ENCODE measurements around the gene TNFRSF11A.

The TNFRSF11A gene

GRCh38 chr18:62347089-62347506 is 22.0 kb downstream of the TNFRSF11A start:
- Histone ChIP-seq H3K4me3 (ENCODE audit: severe bottlenecking) (no peak overlapping the region), H3K27ac (ENCODE audit: poor library complexity, severe bottlenecking) (no peak overlapping the region), H3K36me3 (ENCODE audit: low read depth) (no peaks in the 10 kb centered on the region), H3K9me3 (ENCODE audit: severe bottlenecking) (no peaks in the 10 kb centered on the region), H3K4me1 (ENCODE audit: insufficient read depth, poor library complexity, severe bottlenecking) (no peaks in the 10 kb centered on the region), H3K27me3 (ENCODE audit: insufficient read depth, poor library complexity, severe bottlenecking) (no peaks in the 10 kb centered on the region)
- no peak for DNase-seq (ENCODE audit: low spot score)
- ATAC-seq (ENCODE audit: low read depth) = no peak
- TF ChIP-seq, protein P1, sequence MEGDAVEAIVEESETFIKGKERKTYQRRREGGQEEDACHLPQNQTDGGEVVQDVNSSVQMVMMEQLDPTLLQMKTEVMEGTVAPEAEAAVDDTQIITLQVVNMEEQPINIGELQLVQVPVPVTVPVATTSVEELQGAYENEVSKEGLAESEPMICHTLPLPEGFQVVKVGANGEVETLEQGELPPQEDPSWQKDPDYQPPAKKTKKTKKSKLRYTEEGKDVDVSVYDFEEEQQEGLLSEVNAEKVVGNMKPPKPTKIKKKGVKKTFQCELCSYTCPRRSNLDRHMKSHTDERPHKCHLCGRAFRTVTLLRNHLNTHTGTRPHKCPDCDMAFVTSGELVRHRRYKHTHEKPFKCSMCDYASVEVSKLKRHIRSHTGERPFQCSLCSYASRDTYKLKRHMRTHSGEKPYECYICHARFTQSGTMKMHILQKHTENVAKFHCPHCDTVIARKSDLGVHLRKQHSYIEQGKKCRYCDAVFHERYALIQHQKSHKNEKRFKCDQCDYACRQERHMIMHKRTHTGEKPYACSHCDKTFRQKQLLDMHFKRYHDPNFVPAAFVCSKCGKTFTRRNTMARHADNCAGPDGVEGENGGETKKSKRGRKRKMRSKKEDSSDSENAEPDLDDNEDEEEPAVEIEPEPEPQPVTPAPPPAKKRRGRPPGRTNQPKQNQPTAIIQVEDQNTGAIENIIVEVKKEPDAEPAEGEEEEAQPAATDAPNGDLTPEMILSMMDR (IDR thresholded peaks at IDR 0.05; ENCODE audit: poor library complexity, severe bottlenecking) = no peak

- Histone ChIP-seq H3K4me3 (ENCODE audit: severe bottlenecking) (no peak overlapping the region), H3K36me3 (ENCODE audit: low read depth) (no peaks in the 10 kb centered on the region), H3K4me1 (ENCODE audit: insufficient read depth, poor library complexity, severe bottlenecking) (no peaks in the 10 kb centered on the region), H3K9me3 (ENCODE audit: severe bottlenecking) (no peaks in the 10 kb centered on the region), H3K27ac (ENCODE audit: poor library complexity, severe bottlenecking) (no peak overlapping the region), H3K27me3 (ENCODE audit: insufficient read depth, poor library complexity, severe bottlenecking) (no peaks in the 10 kb centered on the region)
- ATAC-seq (ENCODE audit: low read depth) (no peak), DNase-seq (ENCODE audit: low spot score) (no peak)
- TF ChIP-seq, protein P1 (IDR thresholded peaks at IDR 0.05; ENCODE audit: poor library complexity, severe bottlenecking) = no peak
These were observed 23.4 kb downstream of the TNFRSF11A start for GRCh38 chr18:62348474-62348873.

DNA sequence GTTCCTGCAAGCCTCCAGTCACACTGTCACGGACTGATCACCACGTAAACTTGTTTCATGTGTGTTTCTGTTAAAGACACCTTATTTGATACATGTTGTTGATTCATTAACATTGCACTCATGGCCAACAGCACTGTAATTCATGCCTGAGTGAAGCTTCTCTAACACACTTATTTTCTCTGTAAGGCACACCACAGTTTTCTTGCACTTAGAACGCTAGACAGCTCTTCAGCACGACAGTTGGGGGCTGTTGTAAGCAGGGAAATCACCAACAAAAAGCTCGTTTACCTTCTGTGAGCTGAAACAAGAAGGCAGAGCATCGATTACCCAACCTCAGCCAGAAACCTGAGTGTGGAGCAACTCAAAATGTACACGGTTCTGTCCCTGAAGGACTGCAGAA is 28.1 kb downstream of the TNFRSF11A start:
- TF ChIP-seq, protein P1 (IDR thresholded peaks at IDR 0.05; ENCODE audit: poor library complexity, severe bottlenecking) = no peak
- ATAC-seq (ENCODE audit: low read depth) (no peak), DNase-seq (ENCODE audit: low spot score) (no peak)
- no peaks in the 10 kb centered on the region for H3K9me3 ChIP-seq (ENCODE audit: severe bottlenecking)
- no peak overlapping the region for H3K4me3 ChIP-seq (ENCODE audit: severe bottlenecking)
- no peaks in the 10 kb centered on the region for H3K27me3 ChIP-seq (ENCODE audit: insufficient read depth, poor library complexity, severe bottlenecking)
- H3K27ac ChIP-seq (ENCODE audit: poor library complexity, severe bottlenecking) = no peak overlapping the region
- no peaks in the 10 kb centered on the region for H3K4me1 ChIP-seq (ENCODE audit: insufficient read depth, poor library complexity, severe bottlenecking)
- H3K36me3 ChIP-seq (ENCODE audit: low read depth) = no peaks in the 10 kb centered on the region

- TF ChIP-seq, protein P1 (IDR thresholded peaks at IDR 0.05; ENCODE audit: poor library complexity, severe bottlenecking) = no peak
- Histone ChIP-seq H3K4me3 (ENCODE audit: severe bottlenecking) (no peak overlapping the region), H3K27ac (ENCODE audit: poor library complexity, severe bottlenecking) (no peak overlapping the region), H3K4me1 (ENCODE audit: insufficient read depth, poor library complexity, severe bottlenecking) (no peaks in the 10 kb centered on the region), H3K9me3 (ENCODE audit: severe bottlenecking) (no peaks in the 10 kb centered on the region), H3K27me3 (ENCODE audit: insufficient read depth, poor library complexity, severe bottlenecking) (no peaks in the 10 kb centered on the region), H3K36me3 (ENCODE audit: low read depth) (no peaks in the 10 kb centered on the region)
- ATAC-seq (ENCODE audit: low read depth) = no peak
- DNase-seq (ENCODE audit: low spot score) = no peak
These were observed 29.0 kb downstream of the TNFRSF11A start for GRCh38 chr18:62354151-62354550.

GRCh38 chr18:62357079-62357719 is 32.1 kb downstream of the TNFRSF11A start:
- DNase-seq (ENCODE audit: low spot score) (no peak), ATAC-seq (ENCODE audit: low read depth) (no peak)
- TF ChIP-seq, protein P1 (IDR thresholded peaks at IDR 0.05; ENCODE audit: poor library complexity, severe bottlenecking) = no peak
- no peaks in the 10 kb centered on the region for H3K27me3 ChIP-seq (ENCODE audit: insufficient read depth, poor library complexity, severe bottlenecking)
- H3K9me3 ChIP-seq (ENCODE audit: severe bottlenecking) = no peaks in the 10 kb centered on the region
- no peak overlapping the region for H3K27ac ChIP-seq (ENCODE audit: poor library complexity, severe bottlenecking)
- no peaks in the 10 kb centered on the region for H3K36me3 ChIP-seq (ENCODE audit: low read depth)
- no peaks in the 10 kb centered on the region for H3K4me1 ChIP-seq (ENCODE audit: insufficient read depth, poor library complexity, severe bottlenecking)
- H3K4me3 ChIP-seq (ENCODE audit: severe bottlenecking) = no peak overlapping the region

Data from RWPE2 (cell line).